Effector memory CD8-positive, alpha-beta T cell (primary cell): Measurements from ENCODE around the gene ARID1B.

Experiments used
- ATAC-seq: fragments of 150-1000 bp; cut with Tn5 transposase; replicated peaks from 2 replicates; pipeline ENCODE4 v1.10.0; 2021; ENCODE audit warnings: mild to moderate bottlenecking, moderate library complexity
- DNase-seq, 3 experiments: peaks; one replicate each; pipeline ENCODE4 v3.0.0; 2021
- H3K27ac Mint-ChIP-seq, 2 donors: one replicate each; pipeline ENCODE4 v1.8.0; 2022; ENCODE audit warnings: mild to moderate bottlenecking in 2 of 2, mixed read lengths in 2 of 2, moderate library complexity in 2 of 2
- H3K27me3 Mint-ChIP-seq, 2 donors: one replicate each; pipeline ENCODE4 v1.8.0; 2022; ENCODE audit warnings: mixed read lengths in 2 of 2
- H3K36me3 Mint-ChIP-seq: one replicate; pipeline ENCODE4 v1.8.0; 2022; ENCODE audit warnings: mild to moderate bottlenecking, moderate library complexity, mixed read lengths; ENCODE audit not compliant: insufficient read depth
- H3K4me1 Mint-ChIP-seq, 2 donors: one replicate each; pipeline ENCODE4 v1.8.0; 2022; ENCODE audit warnings: low read depth in 2 of 2, mixed read lengths in 2 of 2
- H3K4me3 Mint-ChIP-seq, 2 donors: one replicate each; pipeline ENCODE4 v1.8.0; 2022; ENCODE audit warnings: mild to moderate bottlenecking in 2 of 2, mixed read lengths in 2 of 2, moderate library complexity in 2 of 2
- H3K9me3 Mint-ChIP-seq, 2 donors: one replicate each; pipeline ENCODE4 v1.8.0; 2022; ENCODE audit warnings: mixed read lengths in 2 of 2

ARID1B gene

GRCh38 chr6:157099912-157100593 lies 322.9 kb downstream of the ARID1B start:
- peak overlapping the region; percentile 82 to 85 for H3K27ac Mint-ChIP-seq
- H3K9me3 Mint-ChIP-seq = no peaks in the 10 kb centered on the region
- ATAC-seq (peak; percentile 99), DNase-seq (peak; percentile 33 to 49 (median 42))
- peaks cover 34 to 54% of the 10 kb centered on the region in 2 donors for H3K4me1 Mint-ChIP-seq
- peaks cover 3% of the 10 kb centered on the region for H3K36me3 Mint-ChIP-seq
- H3K4me3 Mint-ChIP-seq = peak overlapping the region; percentile 35 to 50
- H3K27me3 Mint-ChIP-seq = no peaks in the 10 kb centered on the region

- H3K4me3 Mint-ChIP-seq = peak overlapping the region in 1 of 2 donors; percentile 50
- DNase-seq (no peak), ATAC-seq (no peak)
- peaks cover 3% of the 10 kb centered on the region for H3K36me3 Mint-ChIP-seq
- H3K27ac Mint-ChIP-seq = peak overlapping the region in 1 of 2 donors; percentile 85
- no peaks in the 10 kb centered on the region for H3K27me3 Mint-ChIP-seq
- peaks cover 33 to 53% of the 10 kb centered on the region in 2 donors for H3K4me1 Mint-ChIP-seq
- H3K9me3 Mint-ChIP-seq = no peaks in the 10 kb centered on the region
Observed at GRCh38 chr6:157101166-157101565, 324.0 kb downstream of the ARID1B start.

GRCh38 chr6:157104803-157105202 lies 327.6 kb downstream of the ARID1B start:
- Mint-ChIP-seq H3K4me3 (no peak overlapping the region), H3K4me1 (peaks cover 34 to 49% of the 10 kb centered on the region in 2 donors), H3K27me3 (no peaks in the 10 kb centered on the region), H3K36me3 (peaks cover 3% of the 10 kb centered on the region), H3K27ac (peak overlapping the region in 1 of 2 donors; percentile 32), H3K9me3 (no peaks in the 10 kb centered on the region)
- ATAC-seq = no peak
- DNase-seq = no peak

GRCh38 chr6:157106487-157106886 lies 329.3 kb downstream of the ARID1B start:
- no peak for DNase-seq
- H3K36me3 Mint-ChIP-seq = peaks cover 8% of the 10 kb centered on the region
- H3K27ac Mint-ChIP-seq = peak overlapping the region; percentile 26 to 76
- no peak for ATAC-seq
- H3K4me3 Mint-ChIP-seq = no peak overlapping the region
- H3K27me3 Mint-ChIP-seq = no peaks in the 10 kb centered on the region
- H3K4me1 Mint-ChIP-seq = peaks cover 19 to 41% of the 10 kb centered on the region in 2 donors
- no peaks in the 10 kb centered on the region for H3K9me3 Mint-ChIP-seq

GRCh38 chr6:157107571-157107914 lies 330.4 kb downstream of the ARID1B start:
- DNase-seq = no peak
- H3K4me1 Mint-ChIP-seq = peaks cover 18 to 40% of the 10 kb centered on the region in 2 donors
- H3K27me3 Mint-ChIP-seq = no peaks in the 10 kb centered on the region
- no peak overlapping the region for H3K4me3 Mint-ChIP-seq
- peaks cover 8% of the 10 kb centered on the region for H3K36me3 Mint-ChIP-seq
- peak overlapping the region; percentile 16 to 74 for H3K27ac Mint-ChIP-seq
- no peaks in the 10 kb centered on the region for H3K9me3 Mint-ChIP-seq
- ATAC-seq = no peak

GRCh38 chr6:157107915-157108651 lies 330.9 kb downstream of the ARID1B start:
- no peak for DNase-seq
- H3K4me3 Mint-ChIP-seq = no peak overlapping the region
- peak overlapping the region; percentile 16 to 74 for H3K27ac Mint-ChIP-seq
- H3K36me3 Mint-ChIP-seq = peaks cover 9% of the 10 kb centered on the region
- peak; percentile 80 for ATAC-seq
- no peaks in the 10 kb centered on the region for H3K27me3 Mint-ChIP-seq
- no peaks in the 10 kb centered on the region for H3K9me3 Mint-ChIP-seq
- peaks cover 18 to 41% of the 10 kb centered on the region in 2 donors for H3K4me1 Mint-ChIP-seq

GRCh38 chr6:157108923-157109322 lies 331.7 kb downstream of the ARID1B start:
- Mint-ChIP-seq H3K4me3 (no peak overlapping the region), H3K4me1 (peaks cover 19 to 43% of the 10 kb centered on the region in 2 donors), H3K27ac (no peak overlapping the region), H3K27me3 (no peaks in the 10 kb centered on the region), H3K9me3 (peaks cover 0 to 1% of the 10 kb centered on the region in 2 donors), H3K36me3 (peaks cover 12% of the 10 kb centered on the region)
- no peak for ATAC-seq
- DNase-seq = no peak

GRCh38 chr6:157110607-157111006 lies 333.4 kb downstream of the ARID1B start:
- peak overlapping the region in 1 of 2 donors; percentile 64 for H3K27ac Mint-ChIP-seq
- peaks cover 18% of the 10 kb centered on the region for H3K36me3 Mint-ChIP-seq
- H3K9me3 Mint-ChIP-seq = peaks cover 0 to 1% of the 10 kb centered on the region in 2 donors
- no peaks in the 10 kb centered on the region for H3K27me3 Mint-ChIP-seq
- DNase-seq = no peak
- no peak overlapping the region for H3K4me3 Mint-ChIP-seq
- no peak for ATAC-seq
- H3K4me1 Mint-ChIP-seq = peaks cover 14 to 38% of the 10 kb centered on the region in 2 donors

GRCh38 chr6:157113389-157113788 lies 336.2 kb downstream of the ARID1B start:
- Mint-ChIP-seq H3K36me3 (peaks cover 19% of the 10 kb centered on the region), H3K27me3 (no peaks in the 10 kb centered on the region), H3K4me3 (no peak overlapping the region), H3K27ac (no peak overlapping the region), H3K9me3 (peaks cover 0 to 1% of the 10 kb centered on the region in 2 donors), H3K4me1 (peaks cover 1 to 22% of the 10 kb centered on the region in 2 donors)
- ATAC-seq (no peak), DNase-seq (no peak)

GRCh38 chr6:157116426-157116825 lies 339.2 kb downstream of the ARID1B start:
- H3K27ac Mint-ChIP-seq = no peak overlapping the region
- H3K9me3 Mint-ChIP-seq = peaks cover 0 to 1% of the 10 kb centered on the region in 2 donors
- DNase-seq (no peak), ATAC-seq (no peak)
- H3K4me3 Mint-ChIP-seq = no peak overlapping the region
- no peaks in the 10 kb centered on the region for H3K27me3 Mint-ChIP-seq
- peaks cover 18% of the 10 kb centered on the region for H3K36me3 Mint-ChIP-seq
- H3K4me1 Mint-ChIP-seq = peaks cover 12 to 23% of the 10 kb centered on the region in 2 donors

GRCh38 chr6:157117431-157118095 lies 340.4 kb downstream of the ARID1B start:
- Mint-ChIP-seq H3K4me1 (peaks cover 12 to 23% of the 10 kb centered on the region in 2 donors), H3K27me3 (no peaks in the 10 kb centered on the region), H3K4me3 (no peak overlapping the region), H3K36me3 (peaks cover 20% of the 10 kb centered on the region), H3K9me3 (peaks cover 0 to 1% of the 10 kb centered on the region in 2 donors), H3K27ac (peak overlapping the region in 1 of 2 donors; percentile 22)
- ATAC-seq (no peak), DNase-seq (no peak)

GRCh38 chr6:157119502-157120027 lies 342.4 kb downstream of the ARID1B start:
- H3K36me3 Mint-ChIP-seq = peaks cover 18% of the 10 kb centered on the region
- H3K4me3 Mint-ChIP-seq = no peak overlapping the region
- H3K27ac Mint-ChIP-seq = peak overlapping the region in 1 of 2 donors; percentile 65
- no peaks in the 10 kb centered on the region for H3K9me3 Mint-ChIP-seq
- no peaks in the 10 kb centered on the region for H3K27me3 Mint-ChIP-seq
- no peak for ATAC-seq
- DNase-seq = no peak
- H3K4me1 Mint-ChIP-seq = peaks cover 12 to 27% of the 10 kb centered on the region in 2 donors

GRCh38 chr6:157120534-157121232 lies 343.5 kb downstream of the ARID1B start:
- DNase-seq (no peak), ATAC-seq (no peak)
- H3K36me3 Mint-ChIP-seq = peaks cover 17% of the 10 kb centered on the region
- peak overlapping the region in 1 of 2 donors; percentile 65 for H3K27ac Mint-ChIP-seq
- H3K4me1 Mint-ChIP-seq = peaks cover 17 to 22% of the 10 kb centered on the region in 2 donors
- H3K9me3 Mint-ChIP-seq = no peaks in the 10 kb centered on the region
- H3K27me3 Mint-ChIP-seq = no peaks in the 10 kb centered on the region
- no peak overlapping the region for H3K4me3 Mint-ChIP-seq
